ENCODE results near the gene RARRES2. TPM values are rescaled to one million over a fixed set of nuclear protein-coding genes. Genes with fewer than 3 reads are reported as not detected.

RARRES2 gene
- total RNA-seq, 1 donor from 2014 or later = not detected

DNA sequence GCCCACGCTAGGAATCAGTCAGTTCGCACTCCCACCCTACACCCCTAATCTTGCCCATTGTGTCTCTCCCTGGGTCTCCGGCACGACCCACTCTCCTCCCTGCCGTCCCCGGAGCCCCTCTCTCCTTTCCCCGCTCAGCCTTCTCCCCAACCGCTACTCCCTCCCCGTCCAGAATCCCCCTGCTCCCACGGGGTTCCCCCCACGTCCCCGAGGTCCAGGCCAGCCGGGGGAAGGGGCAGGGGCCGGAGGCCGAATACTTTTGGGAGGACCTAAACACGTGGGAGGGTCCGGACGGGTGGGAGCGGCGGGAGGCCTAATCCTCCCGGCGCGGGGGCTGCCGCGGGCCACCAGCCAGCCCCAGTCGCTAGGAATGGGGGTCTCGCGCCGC is 560 bp downstream of the RARRES2 start:
- peaks cover 34% of the 10 kb centered on the region for H3K27me3 Mint-ChIP-seq (ENCODE audit: unreplicated experiment)
- H3K9me3 Mint-ChIP-seq (ENCODE audit: unreplicated experiment) = peaks cover 8% of the 10 kb centered on the region
- peaks cover 6% of the 10 kb centered on the region for H3K4me1 Mint-ChIP-seq (ENCODE audit: unreplicated experiment)
- H3K27ac Mint-ChIP-seq (ENCODE audit: unreplicated experiment) = no peak overlapping the region
- no peak overlapping the region for H3K4me3 Mint-ChIP-seq (ENCODE audit: unreplicated experiment)
- no peak for DNase-seq (ENCODE audit: extremely low spot score, unreplicated experiment)
- no peaks in the 10 kb centered on the region for H3K36me3 Mint-ChIP-seq (ENCODE audit: unreplicated experiment)
- TF ChIP-seq CTCF (IDR thresholded peaks at IDR 0.05) = no peak

DNA sequence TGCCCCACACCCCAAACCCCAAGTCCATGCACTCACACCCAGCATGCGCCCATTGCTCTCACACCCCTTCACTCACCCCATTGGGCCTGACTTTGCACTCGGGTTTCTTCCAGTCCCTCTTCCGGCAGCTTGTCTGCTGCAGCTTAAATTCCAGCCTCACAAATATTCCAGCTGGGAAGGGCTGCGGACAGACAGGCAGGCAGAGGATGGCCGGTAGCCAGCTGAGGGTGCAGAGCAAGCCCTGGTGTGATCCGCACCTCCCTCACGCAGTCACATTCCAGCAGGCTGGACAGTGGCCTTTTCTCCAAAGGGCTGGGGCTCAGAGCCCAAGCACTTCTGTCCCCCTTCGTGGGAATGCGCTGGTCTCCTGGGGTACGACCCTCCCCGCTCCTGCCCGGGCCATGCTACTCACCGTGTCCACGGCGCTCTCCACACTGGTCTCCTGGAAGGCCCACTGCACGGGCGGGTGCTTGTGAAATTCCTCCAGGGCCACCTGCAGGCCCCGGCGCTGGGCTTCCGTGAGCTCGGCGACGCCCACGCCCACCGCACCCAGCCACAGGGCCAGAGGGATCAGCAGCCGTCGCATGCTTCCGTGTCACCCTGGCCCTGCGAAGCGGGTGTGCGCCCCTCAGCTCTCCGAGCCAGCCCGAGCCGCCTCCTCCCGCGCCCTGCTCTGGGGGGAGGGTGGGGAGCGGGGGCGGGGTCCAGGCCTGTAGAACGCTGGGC is 1.2 kb downstream of the RARRES2 start:
- H3K9me3 Mint-ChIP-seq (ENCODE audit: unreplicated experiment) = peaks cover 8% of the 10 kb centered on the region
- H3K27me3 Mint-ChIP-seq (ENCODE audit: unreplicated experiment) = peaks cover 34% of the 10 kb centered on the region
- TF ChIP-seq CTCF (IDR thresholded peaks at IDR 0.05) = no peak
- H3K36me3 Mint-ChIP-seq (ENCODE audit: unreplicated experiment) = no peaks in the 10 kb centered on the region
- no peak for DNase-seq (ENCODE audit: extremely low spot score, unreplicated experiment)
- no peak overlapping the region for H3K27ac Mint-ChIP-seq (ENCODE audit: unreplicated experiment)
- no peak overlapping the region for H3K4me3 Mint-ChIP-seq (ENCODE audit: unreplicated experiment)
- H3K4me1 Mint-ChIP-seq (ENCODE audit: unreplicated experiment) = peaks cover 6% of the 10 kb centered on the region

DNA sequence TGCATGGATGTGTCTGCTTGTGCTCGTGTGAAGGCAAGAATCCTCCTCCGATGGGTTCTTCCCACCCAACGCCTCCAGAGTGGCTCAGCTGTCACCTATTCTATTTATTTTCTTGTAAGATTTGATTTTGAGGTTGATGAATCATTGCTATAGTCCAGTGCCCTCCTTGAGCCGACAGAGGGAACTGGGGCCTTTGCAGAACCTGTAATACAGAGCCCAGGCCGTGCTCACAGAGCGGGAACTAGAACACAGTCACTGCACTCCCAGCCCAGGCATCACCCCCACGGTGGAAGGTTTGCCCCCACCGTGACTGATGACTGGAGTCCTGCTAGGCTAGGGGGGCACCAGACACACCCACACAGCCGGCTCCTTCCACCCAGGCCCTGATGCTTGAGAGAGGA is 2.0 kb downstream of the RARRES2 start:
- DNase-seq (ENCODE audit: extremely low spot score, unreplicated experiment) = no peak
- Mint-ChIP-seq H3K9me3 (ENCODE audit: unreplicated experiment) (peaks cover 8% of the 10 kb centered on the region), H3K36me3 (ENCODE audit: unreplicated experiment) (no peaks in the 10 kb centered on the region), H3K27me3 (ENCODE audit: unreplicated experiment) (peaks cover 34% of the 10 kb centered on the region), H3K4me1 (ENCODE audit: unreplicated experiment) (peaks cover 6% of the 10 kb centered on the region), H3K27ac (ENCODE audit: unreplicated experiment) (no peak overlapping the region), H3K4me3 (ENCODE audit: unreplicated experiment) (no peak overlapping the region)
- TF ChIP-seq CTCF (IDR thresholded peaks at IDR 0.05) = no peak

- TF ChIP-seq CTCF (IDR thresholded peaks at IDR 0.05) = no peak
- Mint-ChIP-seq H3K27ac (ENCODE audit: unreplicated experiment) (no peak overlapping the region), H3K9me3 (ENCODE audit: unreplicated experiment) (peaks cover under 1% of the 10 kb centered on the region), H3K4me1 (ENCODE audit: unreplicated experiment) (peaks cover 6% of the 10 kb centered on the region), H3K4me3 (ENCODE audit: unreplicated experiment) (no peak overlapping the region), H3K36me3 (ENCODE audit: unreplicated experiment) (no peaks in the 10 kb centered on the region), H3K27me3 (ENCODE audit: unreplicated experiment) (peaks cover 27% of the 10 kb centered on the region)
- DNase-seq (ENCODE audit: extremely low spot score, unreplicated experiment) = no peak
Observed at GRCh38 chr7:150338166-150338829, 3.1 kb downstream of the RARRES2 start.

- Mint-ChIP-seq H3K9me3 (ENCODE audit: unreplicated experiment) (no peaks in the 10 kb centered on the region), H3K4me1 (ENCODE audit: unreplicated experiment) (peaks cover 6% of the 10 kb centered on the region), H3K27ac (ENCODE audit: unreplicated experiment) (no peak overlapping the region), H3K36me3 (ENCODE audit: unreplicated experiment) (no peaks in the 10 kb centered on the region), H3K4me3 (ENCODE audit: unreplicated experiment) (no peak overlapping the region), H3K27me3 (ENCODE audit: unreplicated experiment) (peaks cover 21% of the 10 kb centered on the region)
- DNase-seq (ENCODE audit: extremely low spot score, unreplicated experiment) = no peak
- no peak for TF ChIP-seq CTCF (IDR thresholded peaks at IDR 0.05)
Observed at GRCh38 chr7:150337659-150338081, 3.8 kb downstream of the RARRES2 start.

All from osteocyte (in vitro differentiated cells).